Activated T-cell treated with anti-CD3 and anti-CD28 coated beads, Interleukin-2, amount 50 U/mL, for 1 hour (primary cell): ENCODE data around the gene KCNQ2.
"Not testable (repeated sequence)": the region's sequence is repeated elsewhere in the genome, so short reads cannot be mapped to it uniquely, and the experiment has no call there.

Experiments used
- DNase-seq: peaks from one replicate; pipeline ENCODE4 v3.0.0-alpha.2; 2020

Gene KCNQ2

GRCh38 chr20:63488315-63489251 is 16.1 kb upstream of the KCNQ2 start:
- DNase-seq = no peak

- DNase-seq = no peak
These were observed 15.4 kb upstream of the KCNQ2 start for GRCh38 chr20:63487781-63488241.

- DNase-seq = no peak
These were observed 14.8 kb upstream of the KCNQ2 start for GRCh38 chr20:63487116-63487764.

GRCh38 chr20:63486300-63486855 is 13.9 kb upstream of the KCNQ2 start:
- no peak for DNase-seq

GRCh38 chr20:63484651-63485403 is 12.4 kb upstream of the KCNQ2 start:
- DNase-seq = no peak

- DNase-seq = no peak
These were observed 11.8 kb upstream of the KCNQ2 start for GRCh38 chr20:63484236-63484635.

GRCh38 chr20:63483834-63484233 is 11.4 kb upstream of the KCNQ2 start:
- DNase-seq = no peak

GRCh38 chr20:63482021-63482587 is 9.6 kb upstream of the KCNQ2 start:
- no peak for DNase-seq

- DNase-seq = no peak
These were observed 9.0 kb upstream of the KCNQ2 start for GRCh38 chr20:63481503-63481902.

GRCh38 chr20:63479695-63480419 is 7.4 kb upstream of the KCNQ2 start:
- not testable (repeated sequence) for DNase-seq

GRCh38 chr20:63478346-63479302 is 6.2 kb upstream of the KCNQ2 start:
- no peak for DNase-seq

- no peak for DNase-seq
These were observed 5.5 kb upstream of the KCNQ2 start for GRCh38 chr20:63477944-63478343.

- no peak for DNase-seq
These were observed 4.7 kb upstream of the KCNQ2 start for GRCh38 chr20:63477061-63477616.

- no peak for DNase-seq
These were observed 2.8 kb upstream of the KCNQ2 start for GRCh38 chr20:63475209-63475608.

- DNase-seq = no peak
These were observed 1.3 kb upstream of the KCNQ2 start for GRCh38 chr20:63473555-63474449.

- DNase-seq = no peak
These were observed 471 bp upstream of the KCNQ2 start for GRCh38 chr20:63472862-63473390.

- no peak for DNase-seq
These were observed 806 bp downstream of the KCNQ2 start for GRCh38 chr20:63471717-63471980.

GRCh38 chr20:63471002-63471716 is 1.3 kb downstream of the KCNQ2 start:
- no peak for DNase-seq

- no peak for DNase-seq
These were observed 2.0 kb downstream of the KCNQ2 start for GRCh38 chr20:63470410-63470809.
